ENCODE results near the gene RACK1. TPM values are rescaled to one million over a fixed set of nuclear protein-coding genes. Genes with fewer than 3 reads are reported as not detected.

Gene RACK1
- total and polyA plus RNA-seq, 4 donors: 310 to 2,255 (median 940) TPM

DNA sequence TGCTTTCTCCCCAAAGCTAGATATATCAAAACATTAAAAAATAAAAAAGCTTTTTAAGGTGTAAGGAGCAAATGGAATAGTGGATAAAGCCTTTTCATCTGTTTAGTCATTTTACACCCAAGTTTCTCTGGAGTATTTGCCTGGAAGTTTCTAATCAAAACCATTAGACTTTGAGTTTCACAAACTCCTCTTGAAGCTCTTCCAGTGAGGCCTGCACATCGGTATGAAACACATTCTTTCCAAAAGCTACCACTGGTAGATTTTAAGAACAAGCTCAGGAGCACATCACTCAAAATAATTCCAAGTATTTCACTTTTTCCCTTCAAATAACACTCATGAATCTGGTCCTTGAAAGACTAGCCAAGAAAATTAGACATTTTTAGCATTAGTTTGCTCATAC is 11.6 kb upstream of the RACK1 start:
- Histone ChIP-seq H3K9ac (ENCODE audit: low read depth in 1 of 2, low read length in 2 of 2) (no peak overlapping the region), H3K9me3 (ENCODE audit: control insufficient read depth in 4 of 4, low read length in 3 of 4) (no peaks in the 10 kb centered on the region), H3K27ac (ENCODE audit: low read depth in 1 of 2, low read length in 2 of 2) (no peak overlapping the region), H3K4me1 (ENCODE audit: control insufficient read depth in 4 of 4, insufficient read depth in 4 of 4, low read length in 3 of 4) (peaks cover 7 to 34% (median 26%) of the 10 kb centered on the region in 4 donors), H3K27me3 (ENCODE audit: control insufficient read depth in 4 of 4, insufficient read depth in 4 of 4, low read length in 3 of 4) (no peaks in the 10 kb centered on the region), H3K36me3 (ENCODE audit: control insufficient read depth in 4 of 4, insufficient read depth in 3 of 4, low read depth in 1 of 4, low read length in 3 of 4) (peaks cover 2 to 13% (median 4%) of the 10 kb centered on the region in 4 donors), H3K4me3 (ENCODE audit: low read depth in 1 of 3, low read length in 3 of 3) (no peak overlapping the region)
- no peak for TF ChIP-seq FOXA2 (IDR thresholded peaks at IDR 0.05)
- TF ChIP-seq SP1 (IDR thresholded peaks at IDR 0.05): no peak
- no peak for TF ChIP-seq RAD21 (IDR thresholded peaks at IDR 0.05)
- TF ChIP-seq, protein P1, sequence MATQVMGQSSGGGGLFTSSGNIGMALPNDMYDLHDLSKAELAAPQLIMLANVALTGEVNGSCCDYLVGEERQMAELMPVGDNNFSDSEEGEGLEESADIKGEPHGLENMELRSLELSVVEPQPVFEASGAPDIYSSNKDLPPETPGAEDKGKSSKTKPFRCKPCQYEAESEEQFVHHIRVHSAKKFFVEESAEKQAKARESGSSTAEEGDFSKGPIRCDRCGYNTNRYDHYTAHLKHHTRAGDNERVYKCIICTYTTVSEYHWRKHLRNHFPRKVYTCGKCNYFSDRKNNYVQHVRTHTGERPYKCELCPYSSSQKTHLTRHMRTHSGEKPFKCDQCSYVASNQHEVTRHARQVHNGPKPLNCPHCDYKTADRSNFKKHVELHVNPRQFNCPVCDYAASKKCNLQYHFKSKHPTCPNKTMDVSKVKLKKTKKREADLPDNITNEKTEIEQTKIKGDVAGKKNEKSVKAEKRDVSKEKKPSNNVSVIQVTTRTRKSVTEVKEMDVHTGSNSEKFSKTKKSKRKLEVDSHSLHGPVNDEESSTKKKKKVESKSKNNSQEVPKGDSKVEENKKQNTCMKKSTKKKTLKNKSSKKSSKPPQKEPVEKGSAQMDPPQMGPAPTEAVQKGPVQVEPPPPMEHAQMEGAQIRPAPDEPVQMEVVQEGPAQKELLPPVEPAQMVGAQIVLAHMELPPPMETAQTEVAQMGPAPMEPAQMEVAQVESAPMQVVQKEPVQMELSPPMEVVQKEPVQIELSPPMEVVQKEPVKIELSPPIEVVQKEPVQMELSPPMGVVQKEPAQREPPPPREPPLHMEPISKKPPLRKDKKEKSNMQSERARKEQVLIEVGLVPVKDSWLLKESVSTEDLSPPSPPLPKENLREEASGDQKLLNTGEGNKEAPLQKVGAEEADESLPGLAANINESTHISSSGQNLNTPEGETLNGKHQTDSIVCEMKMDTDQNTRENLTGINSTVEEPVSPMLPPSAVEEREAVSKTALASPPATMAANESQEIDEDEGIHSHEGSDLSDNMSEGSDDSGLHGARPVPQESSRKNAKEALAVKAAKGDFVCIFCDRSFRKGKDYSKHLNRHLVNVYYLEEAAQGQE (IDR thresholded peaks at IDR 0.05): no peak
- no peak for TF ChIP-seq TAF1 (conservative IDR thresholded peaks at IDR 0.05)
- TF ChIP-seq MAX (IDR thresholded peaks at IDR 0.05): no peak
- TF ChIP-seq, protein P2, sequence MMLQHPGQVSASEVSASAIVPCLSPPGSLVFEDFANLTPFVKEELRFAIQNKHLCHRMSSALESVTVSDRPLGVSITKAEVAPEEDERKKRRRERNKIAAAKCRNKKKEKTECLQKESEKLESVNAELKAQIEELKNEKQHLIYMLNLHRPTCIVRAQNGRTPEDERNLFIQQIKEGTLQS (IDR thresholded peaks at IDR 0.05): no peak
- TF ChIP-seq EGR1 (IDR thresholded peaks at IDR 0.05; ENCODE audit: low read depth in 2 of 2): no peak
- TF ChIP-seq RXRA (IDR thresholded peaks at IDR 0.05): no peak
- no peak for TF ChIP-seq HNF4G (IDR thresholded peaks at IDR 0.05)
- TF ChIP-seq HNF4A (conservative IDR thresholded peaks at IDR 0.05): no peak
- no peak for TF ChIP-seq JUND (IDR thresholded peaks at IDR 0.05)
- TF ChIP-seq NR2F2 (IDR thresholded peaks at IDR 0.05): no peak
- TF ChIP-seq, protein P3, sequence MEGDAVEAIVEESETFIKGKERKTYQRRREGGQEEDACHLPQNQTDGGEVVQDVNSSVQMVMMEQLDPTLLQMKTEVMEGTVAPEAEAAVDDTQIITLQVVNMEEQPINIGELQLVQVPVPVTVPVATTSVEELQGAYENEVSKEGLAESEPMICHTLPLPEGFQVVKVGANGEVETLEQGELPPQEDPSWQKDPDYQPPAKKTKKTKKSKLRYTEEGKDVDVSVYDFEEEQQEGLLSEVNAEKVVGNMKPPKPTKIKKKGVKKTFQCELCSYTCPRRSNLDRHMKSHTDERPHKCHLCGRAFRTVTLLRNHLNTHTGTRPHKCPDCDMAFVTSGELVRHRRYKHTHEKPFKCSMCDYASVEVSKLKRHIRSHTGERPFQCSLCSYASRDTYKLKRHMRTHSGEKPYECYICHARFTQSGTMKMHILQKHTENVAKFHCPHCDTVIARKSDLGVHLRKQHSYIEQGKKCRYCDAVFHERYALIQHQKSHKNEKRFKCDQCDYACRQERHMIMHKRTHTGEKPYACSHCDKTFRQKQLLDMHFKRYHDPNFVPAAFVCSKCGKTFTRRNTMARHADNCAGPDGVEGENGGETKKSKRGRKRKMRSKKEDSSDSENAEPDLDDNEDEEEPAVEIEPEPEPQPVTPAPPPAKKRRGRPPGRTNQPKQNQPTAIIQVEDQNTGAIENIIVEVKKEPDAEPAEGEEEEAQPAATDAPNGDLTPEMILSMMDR (IDR thresholded peaks at IDR 0.05; ENCODE audit: low read depth, low read length, missing input control): no peak
- no peak for TF ChIP-seq YY1 (IDR thresholded peaks at IDR 0.05)
- TF ChIP-seq, protein P4, sequence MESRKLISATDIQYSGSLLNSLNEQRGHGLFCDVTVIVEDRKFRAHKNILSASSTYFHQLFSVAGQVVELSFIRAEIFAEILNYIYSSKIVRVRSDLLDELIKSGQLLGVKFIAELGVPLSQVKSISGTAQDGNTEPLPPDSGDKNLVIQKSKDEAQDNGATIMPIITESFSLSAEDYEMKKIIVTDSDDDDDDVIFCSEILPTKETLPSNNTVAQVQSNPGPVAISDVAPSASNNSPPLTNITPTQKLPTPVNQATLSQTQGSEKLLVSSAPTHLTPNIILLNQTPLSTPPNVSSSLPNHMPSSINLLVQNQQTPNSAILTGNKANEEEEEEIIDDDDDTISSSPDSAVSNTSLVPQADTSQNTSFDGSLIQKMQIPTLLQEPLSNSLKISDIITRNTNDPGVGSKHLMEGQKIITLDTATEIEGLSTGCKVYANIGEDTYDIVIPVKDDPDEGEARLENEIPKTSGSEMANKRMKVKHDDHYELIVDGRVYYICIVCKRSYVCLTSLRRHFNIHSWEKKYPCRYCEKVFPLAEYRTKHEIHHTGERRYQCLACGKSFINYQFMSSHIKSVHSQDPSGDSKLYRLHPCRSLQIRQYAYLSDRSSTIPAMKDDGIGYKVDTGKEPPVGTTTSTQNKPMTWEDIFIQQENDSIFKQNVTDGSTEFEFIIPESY (IDR thresholded peaks at IDR 0.05): no peak
- TF ChIP-seq GABPA (IDR thresholded peaks at IDR 0.05 in 1 of 2, conservative IDR thresholded peaks at IDR 0.05 in 1 of 2): no peak
- 72% methylated on average over 1 of the region's 1 CpG for WGBS
- no peak for DNase-seq (ENCODE audit: low spot score)

Data from liver (tissue), 9 donors.